Gastrocnemius medialis (tissue), 4 donors: ENCODE data around the gene OLAH. TPM values are rescaled to one million over a fixed set of nuclear protein-coding genes. Genes with fewer than 3 reads are reported as not detected.

ENCODE experiments used
- ATAC-seq, 2 donors: fragments of 150-250 bp; one replicate each; pipeline ENCODE4 v1.9.1; 2016
- DNase-seq, 2 donors: peaks; one replicate each; pipeline ENCODE4 v3.0.0-alpha.2; 2019
- H3K27ac ChIP-seq, 4 donors: fragments of 200-600 bp; sonication (generic); 1 replicate in 1 of 4; 2 replicates in 3 of 4; pipeline ENCODE4 v1.5.1; 2016 to 2018; ENCODE audit warnings: mild to moderate bottlenecking in 2 of 4, moderate library complexity in 1 of 4
- H3K27me3 ChIP-seq, 3 donors: fragments of 200-600 bp; sonication (generic) in 2 of 3; 1 replicate in 1 of 3; 2 replicates in 2 of 3; pipeline versions ENCODE4 v1.5.1 to v1.6.0; 2016 to 2019; ENCODE audit warnings: mild to moderate bottlenecking in 1 of 3, moderate library complexity in 1 of 3
- H3K36me3 ChIP-seq, 2 donors: fragments of 200-600 bp; sonication (generic) in 1 of 2; one replicate each; pipeline ENCODE4 v1.5.1; 2017 to 2018
- H3K4me1 ChIP-seq, 2 donors: fragments of 200-600 bp; sonication (generic) in 1 of 2; one replicate each; pipeline ENCODE4 v1.5.1; 2016 to 2017; ENCODE audit warnings: mild to moderate bottlenecking in 2 of 2
- H3K4me3 ChIP-seq, 4 donors: fragments of 200-600 bp; sonication (generic) in 3 of 4; 1 replicate in 1 of 4; 2 replicates in 3 of 4; pipeline ENCODE4 v1.5.1; 2016 to 2019; ENCODE audit warnings: mild to moderate bottlenecking in 2 of 4
- H3K9me3 ChIP-seq, 3 donors: fragments of 200-600 bp; sonication (generic) in 2 of 3; 1 replicate in 1 of 3; 2 replicates in 2 of 3; pipeline ENCODE4 v1.5.1; 2016 to 2019
- CTCF ChIP-seq, 5 experiments: fragments of 450-650 bp in 3 of 5; fragments of 200-600 bp in 2 of 5; sonication (generic) in 2 of 5; IDR thresholded peaks in 4 of 5; conservative IDR thresholded peaks in 1 of 5; 1 replicate in 4 of 5; 2 replicates in 1 of 5; pipeline ENCODE4 v1.5.1; 2016 to 2019; ENCODE audit warnings: antibody characterized with exemption in 5 of 5, mild to moderate bottlenecking in 3 of 5, moderate library complexity in 3 of 5
- POLR2A ChIP-seq, 2 donors: fragments of 450-650 bp; IDR thresholded peaks; one replicate each; pipeline ENCODE4 v1.6.1; 2017; ENCODE audit warnings: antibody characterized with exemption in 2 of 2, mild to moderate bottlenecking in 2 of 2, moderate library complexity in 2 of 2
- in situ Hi-C, 4 donors: fragments of 200-750 bp; cut with MboI; loops; one replicate each; pipeline versions ENCODE4 v1.15.0 to v1.8.0; 2017; ENCODE audit warnings: low sequenced_read_pairs in 4 of 4
- intact Hi-C: fragments of 100-400 bp; cut with DNase I; formaldehyde crosslinking; loops from one replicate; pipeline ENCODE4 v1.15.1; 2023; ENCODE audit warnings: low total_unique reads
- total RNA-seq, 4 donors: library from RNA; depleted of rRNA; stranded (reverse); fragments of >200 nt; gene quantifications; one replicate each; pipeline versions ENCODE4 v1.1.0 to v1.2.3, GENCODE V29; 2016

Gene OLAH
- total RNA-seq, 4 donors from 2014 or later, result 0.29 to 0.69 TPM; not detected in 2

GRCh38 chr10:15046626-15047025 lies 2.9 kb downstream of the OLAH start:
- ATAC-seq, result no peak
- H3K27ac ChIP-seq, result no peak overlapping the region

DNA sequence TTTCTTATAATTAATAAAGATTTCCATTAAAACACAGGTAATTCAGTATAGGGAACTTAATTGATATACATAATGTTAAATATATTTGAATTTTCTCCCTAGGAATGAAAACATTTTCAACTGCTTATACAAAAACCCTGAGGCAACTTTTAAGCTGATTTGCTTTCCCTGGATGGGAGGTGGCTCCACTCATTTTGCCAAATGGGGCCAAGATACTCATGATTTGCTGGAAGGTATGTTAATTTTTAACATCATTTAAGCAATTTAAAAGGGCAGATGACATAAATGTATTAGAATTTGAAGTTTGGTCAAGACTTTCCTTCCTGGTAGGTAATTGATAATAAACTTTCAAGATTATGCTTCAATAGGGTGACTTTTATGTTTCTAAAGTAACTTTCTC lies 5.8 kb downstream of the OLAH start:
- ATAC-seq (no peak), DNase-seq (no peak)
- no peaks in the 10 kb centered on the region for H3K4me1 ChIP-seq
- no peaks in the 10 kb centered on the region for H3K9me3 ChIP-seq
- no peaks in the 10 kb centered on the region for H3K27me3 ChIP-seq
- in situ Hi-C loops, result no loop called here
- intact Hi-C loops, result no loop called here
- H3K4me3 ChIP-seq, result no peak overlapping the region
- no peak overlapping the region for H3K27ac ChIP-seq
- no peak for TF ChIP-seq POLR2A (IDR thresholded peaks at IDR 0.05)
- no peak for TF ChIP-seq CTCF (IDR thresholded peaks at IDR 0.05 in 4 of 5, conservative IDR thresholded peaks at IDR 0.05 in 1 of 5)
- H3K36me3 ChIP-seq, result no peaks in the 10 kb centered on the region

More at GRCh38 chr10:15046626-15047025, 2.9 kb downstream of the OLAH start:
- H3K36me3 ChIP-seq, result no peaks in the 10 kb centered on the region
- DNase-seq, result no peak
- TF ChIP-seq CTCF (IDR thresholded peaks at IDR 0.05 in 4 of 5, conservative IDR thresholded peaks at IDR 0.05 in 1 of 5), result no peak
- TF ChIP-seq POLR2A (IDR thresholded peaks at IDR 0.05), result no peak
- no peaks in the 10 kb centered on the region for H3K27me3 ChIP-seq
- intact Hi-C loops, result no loop called here
- H3K4me3 ChIP-seq, result no peak overlapping the region
- in situ Hi-C loops, result no loop called here
- no peaks in the 10 kb centered on the region for H3K4me1 ChIP-seq
- no peaks in the 10 kb centered on the region for H3K9me3 ChIP-seq

GRCh38 chr10:15052121-15052520 lies 8.4 kb downstream of the OLAH start:
- DNase-seq (no peak), ATAC-seq (no peak)
- no peak for TF ChIP-seq CTCF (IDR thresholded peaks at IDR 0.05 in 4 of 5, conservative IDR thresholded peaks at IDR 0.05 in 1 of 5)
- H3K27ac ChIP-seq, result no peak overlapping the region
- H3K4me1 ChIP-seq, result no peaks in the 10 kb centered on the region
- no peaks in the 10 kb centered on the region for H3K36me3 ChIP-seq
- no peaks in the 10 kb centered on the region for H3K9me3 ChIP-seq
- no peak overlapping the region for H3K4me3 ChIP-seq
- in situ Hi-C loops, result no loop called here
- intact Hi-C loops, result no loop called here
- H3K27me3 ChIP-seq, result no peaks in the 10 kb centered on the region

- no peak for ATAC-seq
- no peaks in the 10 kb centered on the region for H3K36me3 ChIP-seq
- TF ChIP-seq POLR2A (IDR thresholded peaks at IDR 0.05) (no peak), CTCF (IDR thresholded peaks at IDR 0.05 in 4 of 5, conservative IDR thresholded peaks at IDR 0.05 in 1 of 5) (no peak)
- no peaks in the 10 kb centered on the region for H3K4me1 ChIP-seq
- no peaks in the 10 kb centered on the region for H3K9me3 ChIP-seq
- no peak overlapping the region for H3K4me3 ChIP-seq
- in situ Hi-C loops, result no loop called here
- intact Hi-C loops, result no loop called here
- H3K27ac ChIP-seq, result no peak overlapping the region
- H3K27me3 ChIP-seq, result no peaks in the 10 kb centered on the region
- no peak for DNase-seq
Measured at GRCh38 chr10:15053061-15053460, 9.3 kb downstream of the OLAH start.

- DNase-seq, result no peak
- TF ChIP-seq CTCF (IDR thresholded peaks at IDR 0.05 in 4 of 5, conservative IDR thresholded peaks at IDR 0.05 in 1 of 5) (no peak), POLR2A (IDR thresholded peaks at IDR 0.05) (no peak)
- no peaks in the 10 kb centered on the region for H3K9me3 ChIP-seq
- in situ Hi-C loops (no loop called here), intact Hi-C loops (no loop called here)
- H3K36me3 ChIP-seq, result no peaks in the 10 kb centered on the region
- no peaks in the 10 kb centered on the region for H3K4me1 ChIP-seq
- H3K27ac ChIP-seq, result no peak overlapping the region
- ATAC-seq, result no peak
- no peaks in the 10 kb centered on the region for H3K27me3 ChIP-seq
- H3K4me3 ChIP-seq, result no peak overlapping the region
Measured at GRCh38 chr10:15058689-15059088, 14.9 kb downstream of the OLAH start.
